Breast epithelium (tissue), 3 donors: ENCODE results near the gene C1QTNF1.

ENCODE experiments used
- CTCF ChIP-seq, 3 donors: fragments of 450-650 bp; IDR thresholded peaks; one replicate each; pipeline ENCODE4 v1.5.1; 2016 to 2017; ENCODE audit warnings: antibody characterized with exemption in 3 of 3, mild to moderate bottlenecking in 3 of 3, moderate library complexity in 3 of 3
- POLR2A ChIP-seq: fragments of 450-650 bp; IDR thresholded peaks from one replicate; pipeline ENCODE4 v1.6.1; 2016; ENCODE audit warnings: antibody characterized with exemption, mild to moderate bottlenecking, moderate library complexity

- no peak for TF ChIP-seq CTCF (IDR thresholded peaks at IDR 0.05)
- TF ChIP-seq POLR2A: no peak
Observed at GRCh38 chr17:79026376-79027273, 2.7 kb downstream of the C1QTNF1 start.
